AG09309 (cell line): ENCODE measurements around the gene RAD51B.

Experiments
- DNase-seq: peaks from one replicate; pipeline ENCODE4 v3.0.0-alpha.2; 2010; ENCODE audit warnings: low read depth
- H3K4me3 ChIP-seq: 2 replicates; pipeline ENCODE4 v1.5.1; 2011; ENCODE audit warnings: mild to moderate bottlenecking, low read depth, low read length, moderate library complexity; ENCODE audit not compliant: control insufficient read depth
- TF ChIP-seq, protein P1 (sequence below): IDR thresholded peaks from 2 replicates; pipeline ENCODE4 v1.5.1; 2011; ENCODE audit warnings: mild to moderate bottlenecking, low read depth, low read length, inconsistent platforms; ENCODE audit not compliant: insufficient read depth, control insufficient read depth; ENCODE audit errors: missing control alignments

Gene RAD51B

DNA sequence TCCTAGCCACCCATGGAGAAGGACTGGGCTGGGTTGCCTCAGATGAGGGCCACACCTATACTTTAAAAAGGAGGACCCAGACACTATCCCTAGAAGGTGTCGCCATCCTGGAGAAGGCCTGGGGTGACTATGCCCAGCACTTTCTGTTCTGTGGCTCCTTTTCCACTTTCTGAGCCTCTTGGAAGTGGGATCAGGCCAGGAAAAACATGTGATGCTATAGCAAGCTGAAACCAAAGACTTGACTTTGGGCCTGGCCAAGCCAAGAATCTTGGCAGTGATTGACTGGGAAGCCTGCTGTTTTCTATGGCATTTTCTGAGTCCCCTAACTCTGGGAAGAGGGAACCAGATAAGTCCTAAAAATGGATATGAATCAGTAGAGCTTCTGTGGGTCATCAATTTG, 641.0 kb downstream of the RAD51B start:
- H3K4me3 ChIP-seq: no peak overlapping the region
- TF ChIP-seq, protein P1, sequence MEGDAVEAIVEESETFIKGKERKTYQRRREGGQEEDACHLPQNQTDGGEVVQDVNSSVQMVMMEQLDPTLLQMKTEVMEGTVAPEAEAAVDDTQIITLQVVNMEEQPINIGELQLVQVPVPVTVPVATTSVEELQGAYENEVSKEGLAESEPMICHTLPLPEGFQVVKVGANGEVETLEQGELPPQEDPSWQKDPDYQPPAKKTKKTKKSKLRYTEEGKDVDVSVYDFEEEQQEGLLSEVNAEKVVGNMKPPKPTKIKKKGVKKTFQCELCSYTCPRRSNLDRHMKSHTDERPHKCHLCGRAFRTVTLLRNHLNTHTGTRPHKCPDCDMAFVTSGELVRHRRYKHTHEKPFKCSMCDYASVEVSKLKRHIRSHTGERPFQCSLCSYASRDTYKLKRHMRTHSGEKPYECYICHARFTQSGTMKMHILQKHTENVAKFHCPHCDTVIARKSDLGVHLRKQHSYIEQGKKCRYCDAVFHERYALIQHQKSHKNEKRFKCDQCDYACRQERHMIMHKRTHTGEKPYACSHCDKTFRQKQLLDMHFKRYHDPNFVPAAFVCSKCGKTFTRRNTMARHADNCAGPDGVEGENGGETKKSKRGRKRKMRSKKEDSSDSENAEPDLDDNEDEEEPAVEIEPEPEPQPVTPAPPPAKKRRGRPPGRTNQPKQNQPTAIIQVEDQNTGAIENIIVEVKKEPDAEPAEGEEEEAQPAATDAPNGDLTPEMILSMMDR: no peak
- DNase-seq: no peak

DNA sequence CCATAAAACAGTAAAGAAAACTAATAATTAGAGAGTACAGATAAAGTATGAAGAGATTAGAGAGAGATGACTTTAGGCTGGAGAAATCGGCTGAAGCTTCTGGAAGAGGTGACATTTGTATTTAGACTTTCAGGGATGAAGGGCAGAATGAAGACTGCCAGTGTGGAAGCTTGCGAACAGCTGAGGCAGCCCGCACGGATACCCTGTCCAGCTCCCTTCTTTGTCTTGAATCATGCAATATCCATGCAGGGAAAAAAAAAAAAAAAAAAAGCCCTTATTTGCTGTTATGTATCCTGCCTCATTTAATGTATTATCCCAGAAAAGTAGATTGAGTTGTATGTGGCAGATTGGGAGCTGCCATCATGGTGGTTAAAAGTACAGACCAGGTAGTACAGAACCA, 641.5 kb downstream of the RAD51B start:
- H3K4me3 ChIP-seq: no peak overlapping the region
- TF ChIP-seq, protein P1: no peak
- DNase-seq: no peak

DNA sequence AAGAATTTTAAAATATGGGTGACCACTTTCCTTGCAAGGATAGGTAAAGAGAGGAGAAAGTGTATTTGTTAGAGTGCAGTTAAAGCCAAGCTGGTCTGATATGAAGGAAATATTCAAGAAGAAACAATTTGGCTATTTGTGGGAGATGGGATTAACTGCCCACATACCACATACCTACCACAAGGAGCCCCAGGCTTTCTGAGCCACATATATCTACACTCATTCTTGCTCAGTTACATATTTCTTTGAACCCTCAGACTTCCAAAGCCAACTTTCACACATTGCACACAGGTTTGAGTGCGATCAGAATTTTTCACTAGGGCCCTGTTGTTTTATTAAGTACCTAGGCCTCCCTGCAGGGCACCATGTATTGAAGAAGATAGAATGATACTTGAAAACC, 643.1 kb downstream of the RAD51B start:
- H3K4me3 ChIP-seq: no peak overlapping the region
- TF ChIP-seq, protein P1: peak; percentile 17
- DNase-seq: no peak

DNA sequence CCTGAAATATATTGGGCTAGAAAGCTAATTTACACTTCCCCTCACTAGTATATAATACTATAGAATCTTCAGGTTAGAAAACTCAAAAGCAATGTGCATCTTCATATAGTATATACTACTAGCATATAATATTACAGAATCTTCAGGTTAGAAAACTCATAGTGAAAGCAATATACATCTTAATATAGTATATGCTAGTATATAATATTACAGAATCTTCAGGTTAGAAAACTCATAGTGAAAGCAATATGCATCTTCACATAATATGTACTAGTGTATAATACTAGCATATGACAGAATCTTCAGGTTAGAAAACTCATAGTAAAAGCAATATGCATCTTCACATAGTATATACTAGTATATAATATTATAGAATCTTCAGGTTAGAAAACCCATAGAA, 643.7 kb downstream of the RAD51B start:
- no peak for DNase-seq
- TF ChIP-seq, protein P1: no peak
- no peak overlapping the region for H3K4me3 ChIP-seq

DNA sequence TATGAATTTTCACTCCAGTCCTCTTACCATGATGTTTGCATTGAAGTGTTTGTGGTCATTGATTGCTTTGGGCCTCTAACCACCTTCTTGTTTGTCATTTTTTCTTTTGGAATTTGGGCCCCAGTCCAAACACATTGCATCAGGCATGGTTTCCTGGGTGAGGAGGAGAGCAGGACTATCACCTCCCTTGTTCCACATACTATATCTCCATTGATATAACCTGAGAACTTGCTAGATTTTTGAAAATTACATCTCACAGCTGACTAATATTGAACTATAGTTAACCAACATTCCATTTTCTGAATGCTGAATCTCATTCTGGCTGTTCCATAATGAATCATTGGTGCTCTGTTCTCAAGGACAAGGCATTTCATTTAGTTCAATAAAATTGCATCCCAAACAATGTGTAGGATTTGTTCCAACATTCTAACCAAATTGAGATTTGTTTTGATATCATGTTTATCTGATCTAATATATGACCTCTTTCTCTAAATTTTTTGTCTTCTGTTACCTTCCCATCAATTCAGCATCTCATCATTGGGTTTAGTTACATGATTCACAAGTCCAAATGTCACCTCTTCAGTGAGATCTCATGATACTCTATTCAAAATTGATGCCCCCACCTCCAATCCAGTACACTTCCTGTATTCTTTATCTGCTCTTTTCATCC, 644.3 kb downstream of the RAD51B start:
- no peak for DNase-seq
- no peak overlapping the region for H3K4me3 ChIP-seq
- TF ChIP-seq, protein P1: no peak

DNA sequence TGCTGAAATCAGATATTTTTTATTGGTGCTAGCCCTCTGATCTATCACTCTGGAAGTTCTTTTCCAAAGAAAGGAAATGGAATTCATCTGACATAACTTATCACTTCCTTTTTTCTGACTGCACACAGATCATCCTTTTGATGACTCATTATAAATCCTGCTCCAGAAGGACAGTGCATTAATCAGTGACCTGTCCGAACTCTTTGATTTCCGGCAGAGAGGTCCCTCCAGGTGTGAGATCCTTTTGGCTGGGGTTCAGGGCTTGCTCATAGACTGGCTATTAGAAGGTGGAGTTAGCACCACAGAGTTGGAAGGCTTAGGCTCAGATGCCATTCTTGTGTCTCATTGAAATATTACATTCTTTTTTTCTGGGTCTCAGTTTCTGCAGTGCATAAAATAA, 645.1 kb downstream of the RAD51B start:
- no peak for DNase-seq
- TF ChIP-seq, protein P1: no peak
- no peak overlapping the region for H3K4me3 ChIP-seq
